ENCODE data around the gene USH1C. TPM values are rescaled to one million over a fixed set of nuclear protein-coding genes. Genes with fewer than 3 reads are reported as not detected.

The USH1C gene
- total RNA-seq, 1 donor: not detected

- Histone ChIP-seq H3K9me3 (ENCODE audit: low read depth, low read length) (no peaks in the 10 kb centered on the region), H3K27me3 (ENCODE audit: insufficient read depth, low read length) (no peaks in the 10 kb centered on the region), H3K79me2 (ENCODE audit: insufficient read depth, low read length) (no peaks in the 10 kb centered on the region), H3K27ac (ENCODE audit: low read depth, low read length) (no peak overlapping the region), H3K4me3 (ENCODE audit: insufficient read depth, low read length) (no peak overlapping the region), H4K20me1 (ENCODE audit: insufficient read depth, low read length) (no peaks in the 10 kb centered on the region), H3K36me3 (ENCODE audit: insufficient read depth, low read length) (no peaks in the 10 kb centered on the region), H3K4me1 (ENCODE audit: insufficient read depth, low read length) (no peaks in the 10 kb centered on the region), H2AFZ (ENCODE audit: low read length) (no peak overlapping the region), H3K4me2 (ENCODE audit: insufficient read depth, low read length) (no peak overlapping the region)
- DNase-seq (ENCODE audit: insufficient read length, low spot score, missing footprints): peak; percentile 51
- TF ChIP-seq, protein P1, sequence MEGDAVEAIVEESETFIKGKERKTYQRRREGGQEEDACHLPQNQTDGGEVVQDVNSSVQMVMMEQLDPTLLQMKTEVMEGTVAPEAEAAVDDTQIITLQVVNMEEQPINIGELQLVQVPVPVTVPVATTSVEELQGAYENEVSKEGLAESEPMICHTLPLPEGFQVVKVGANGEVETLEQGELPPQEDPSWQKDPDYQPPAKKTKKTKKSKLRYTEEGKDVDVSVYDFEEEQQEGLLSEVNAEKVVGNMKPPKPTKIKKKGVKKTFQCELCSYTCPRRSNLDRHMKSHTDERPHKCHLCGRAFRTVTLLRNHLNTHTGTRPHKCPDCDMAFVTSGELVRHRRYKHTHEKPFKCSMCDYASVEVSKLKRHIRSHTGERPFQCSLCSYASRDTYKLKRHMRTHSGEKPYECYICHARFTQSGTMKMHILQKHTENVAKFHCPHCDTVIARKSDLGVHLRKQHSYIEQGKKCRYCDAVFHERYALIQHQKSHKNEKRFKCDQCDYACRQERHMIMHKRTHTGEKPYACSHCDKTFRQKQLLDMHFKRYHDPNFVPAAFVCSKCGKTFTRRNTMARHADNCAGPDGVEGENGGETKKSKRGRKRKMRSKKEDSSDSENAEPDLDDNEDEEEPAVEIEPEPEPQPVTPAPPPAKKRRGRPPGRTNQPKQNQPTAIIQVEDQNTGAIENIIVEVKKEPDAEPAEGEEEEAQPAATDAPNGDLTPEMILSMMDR (IDR thresholded peaks at IDR 0.05; ENCODE audit: extremely low read depth, low read depth, low read length): no peak
These were observed 25.9 kb downstream of the USH1C start for GRCh38 chr11:17518366-17518765.

- Histone ChIP-seq H3K27ac (ENCODE audit: low read depth, low read length) (no peak overlapping the region), H2AFZ (ENCODE audit: low read length) (no peak overlapping the region), H3K4me3 (ENCODE audit: insufficient read depth, low read length) (no peak overlapping the region), H3K27me3 (ENCODE audit: insufficient read depth, low read length) (no peaks in the 10 kb centered on the region), H4K20me1 (ENCODE audit: insufficient read depth, low read length) (no peaks in the 10 kb centered on the region), H3K36me3 (ENCODE audit: insufficient read depth, low read length) (no peaks in the 10 kb centered on the region), H3K79me2 (ENCODE audit: insufficient read depth, low read length) (no peaks in the 10 kb centered on the region), H3K4me2 (ENCODE audit: insufficient read depth, low read length) (no peak overlapping the region), H3K9me3 (ENCODE audit: low read depth, low read length) (no peaks in the 10 kb centered on the region), H3K4me1 (ENCODE audit: insufficient read depth, low read length) (no peaks in the 10 kb centered on the region)
- TF ChIP-seq, protein P1 (IDR thresholded peaks at IDR 0.05; ENCODE audit: extremely low read depth, low read depth, low read length): no peak
- no peak for DNase-seq (ENCODE audit: insufficient read length, low spot score, missing footprints)
These were observed 27.0 kb downstream of the USH1C start for GRCh38 chr11:17517186-17517585.

DNA sequence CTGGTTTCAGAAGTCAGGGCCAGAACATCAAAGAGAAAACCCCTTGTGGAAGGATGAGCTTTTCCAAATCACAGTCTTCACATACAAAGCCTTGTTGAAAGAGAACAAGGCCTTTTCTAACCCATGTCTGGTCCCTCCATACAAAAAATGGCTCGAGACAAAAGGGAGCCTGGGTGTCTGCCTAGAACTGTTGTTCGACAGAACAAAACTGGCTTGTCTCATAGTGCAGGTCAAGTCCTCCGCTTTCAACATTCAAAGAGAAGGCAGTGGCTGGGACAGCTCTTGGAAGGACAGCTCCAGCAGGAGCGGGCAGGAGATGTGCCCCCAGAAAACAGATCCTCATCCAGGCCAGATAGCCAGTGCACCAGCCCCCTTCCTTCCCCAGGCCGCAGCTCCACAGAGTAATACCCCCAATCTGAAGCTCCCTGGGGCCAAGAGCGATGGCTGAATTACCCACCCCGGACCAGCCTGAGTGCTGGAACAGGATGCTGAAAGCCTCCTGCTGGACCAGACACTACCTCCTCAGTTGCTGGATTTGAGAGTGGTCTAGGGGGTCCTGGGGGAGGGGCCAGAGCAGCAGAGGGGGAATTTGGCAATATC lies 27.6 kb downstream of the USH1C start:
- Histone ChIP-seq H3K27ac (ENCODE audit: low read depth, low read length) (no peak overlapping the region), H3K27me3 (ENCODE audit: insufficient read depth, low read length) (no peaks in the 10 kb centered on the region), H3K4me2 (ENCODE audit: insufficient read depth, low read length) (no peak overlapping the region), H3K9me3 (ENCODE audit: low read depth, low read length) (no peaks in the 10 kb centered on the region), H4K20me1 (ENCODE audit: insufficient read depth, low read length) (no peaks in the 10 kb centered on the region), H3K36me3 (ENCODE audit: insufficient read depth, low read length) (no peaks in the 10 kb centered on the region), H2AFZ (ENCODE audit: low read length) (no peak overlapping the region), H3K4me1 (ENCODE audit: insufficient read depth, low read length) (no peaks in the 10 kb centered on the region), H3K4me3 (ENCODE audit: insufficient read depth, low read length) (no peak overlapping the region), H3K79me2 (ENCODE audit: insufficient read depth, low read length) (no peaks in the 10 kb centered on the region)
- DNase-seq (ENCODE audit: insufficient read length, low spot score, missing footprints): peak; percentile 38
- TF ChIP-seq, protein P1 (IDR thresholded peaks at IDR 0.05; ENCODE audit: extremely low read depth, low read depth, low read length): no peak

GRCh38 chr11:17515443-17516176 lies 28.6 kb downstream of the USH1C start:
- H3K4me1 ChIP-seq (ENCODE audit: insufficient read depth, low read length): no peaks in the 10 kb centered on the region
- no peak overlapping the region for H3K4me3 ChIP-seq (ENCODE audit: insufficient read depth, low read length)
- no peaks in the 10 kb centered on the region for H3K79me2 ChIP-seq (ENCODE audit: insufficient read depth, low read length)
- DNase-seq (ENCODE audit: insufficient read length, low spot score, missing footprints): peak; percentile 78
- H3K27me3 ChIP-seq (ENCODE audit: insufficient read depth, low read length): peaks cover 5% of the 10 kb centered on the region
- H3K27ac ChIP-seq (ENCODE audit: low read depth, low read length): no peak overlapping the region
- TF ChIP-seq, protein P1 (IDR thresholded peaks at IDR 0.05; ENCODE audit: extremely low read depth, low read depth, low read length): no peak
- H3K36me3 ChIP-seq (ENCODE audit: insufficient read depth, low read length): no peaks in the 10 kb centered on the region
- H2AFZ ChIP-seq (ENCODE audit: low read length): no peak overlapping the region
- no peaks in the 10 kb centered on the region for H4K20me1 ChIP-seq (ENCODE audit: insufficient read depth, low read length)
- no peak overlapping the region for H3K4me2 ChIP-seq (ENCODE audit: insufficient read depth, low read length)
- no peaks in the 10 kb centered on the region for H3K9me3 ChIP-seq (ENCODE audit: low read depth, low read length)
